Activated CD4-positive, alpha-beta T cell treated with anti-CD3 and anti-CD28 coated beads, Interleukin-2, amount 10 ng/mL, durations not matched to agents 24 days and 14 days (primary cell): ENCODE measurements around the gene HS3ST4. TPM values are rescaled to one million over a fixed set of nuclear protein-coding genes. Genes with fewer than 3 reads are reported as not detected.

Experiments
- DNase-seq: peaks from one replicate; pipeline ENCODE4 v3.0.0; 2022
- H3K27ac Mint-ChIP-seq: one replicate; pipeline ENCODE4 v1.8.0; 2022; ENCODE audit warnings: mild to moderate bottlenecking, mixed read lengths
- H3K27me3 Mint-ChIP-seq: one replicate; pipeline ENCODE4 v1.8.0; 2022; ENCODE audit warnings: mixed read lengths
- H3K36me3 Mint-ChIP-seq: one replicate; pipeline ENCODE4 v1.8.0; 2022; ENCODE audit warnings: low read depth, mild to moderate bottlenecking, mixed read lengths
- H3K4me1 Mint-ChIP-seq: one replicate; pipeline ENCODE4 v1.8.0; 2021; ENCODE audit warnings: mixed read lengths
- H3K4me3 Mint-ChIP-seq: one replicate; pipeline ENCODE4 v1.8.0; 2022; ENCODE audit warnings: mild to moderate bottlenecking, moderate library complexity, mixed read lengths
- H3K9me3 Mint-ChIP-seq: one replicate; pipeline ENCODE4 v1.8.0; 2021; ENCODE audit warnings: mixed read lengths
- intact Hi-C: fragments of 100-400 bp; cut with micrococcal nuclease; formaldehyde crosslinking; loops from one replicate; pipeline ENCODE4 v1.15.1; 2023
- total RNA-seq: library from RNA; stranded (reverse); gene quantifications from 2 replicates; pipeline ENCODE4 v1.2.3, GENCODE V29; 2022

Gene HS3ST4
- total RNA-seq, 1 donor from 2014 or later: not detected

- H3K36me3 Mint-ChIP-seq: no peaks in the 10 kb centered on the region
- no peak overlapping the region for H3K4me3 Mint-ChIP-seq
- no peaks in the 10 kb centered on the region for H3K4me1 Mint-ChIP-seq
- H3K27ac Mint-ChIP-seq: no peak overlapping the region
- intact Hi-C loops: no loop called here
- H3K9me3 Mint-ChIP-seq: no peaks in the 10 kb centered on the region
- no peaks in the 10 kb centered on the region for H3K27me3 Mint-ChIP-seq
- DNase-seq: no peak
These were observed 175.3 kb downstream of the HS3ST4 start for GRCh38 chr16:25867041-25867440.

GRCh38 chr16:25868106-25868505 lies 176.3 kb downstream of the HS3ST4 start:
- no peak for DNase-seq
- Mint-ChIP-seq H3K4me1 (no peaks in the 10 kb centered on the region), H3K4me3 (no peak overlapping the region), H3K36me3 (no peaks in the 10 kb centered on the region), H3K27me3 (no peaks in the 10 kb centered on the region), H3K27ac (no peak overlapping the region), H3K9me3 (no peaks in the 10 kb centered on the region)
- intact Hi-C loops: no loop called here

GRCh38 chr16:25868706-25869370 lies 177.1 kb downstream of the HS3ST4 start:
- H3K27me3 Mint-ChIP-seq: no peaks in the 10 kb centered on the region
- no peak for DNase-seq
- H3K9me3 Mint-ChIP-seq: peaks cover 5% of the 10 kb centered on the region
- H3K36me3 Mint-ChIP-seq: no peaks in the 10 kb centered on the region
- H3K27ac Mint-ChIP-seq: no peak overlapping the region
- H3K4me1 Mint-ChIP-seq: no peaks in the 10 kb centered on the region
- no peak overlapping the region for H3K4me3 Mint-ChIP-seq
- intact Hi-C loops: no loop called here

- intact Hi-C loops: no loop called here
- DNase-seq: no peak
- H3K27me3 Mint-ChIP-seq: no peaks in the 10 kb centered on the region
- no peaks in the 10 kb centered on the region for H3K36me3 Mint-ChIP-seq
- H3K4me3 Mint-ChIP-seq: no peak overlapping the region
- peaks cover 5% of the 10 kb centered on the region for H3K9me3 Mint-ChIP-seq
- H3K27ac Mint-ChIP-seq: no peak overlapping the region
- H3K4me1 Mint-ChIP-seq: no peaks in the 10 kb centered on the region
These were observed 180.8 kb downstream of the HS3ST4 start for GRCh38 chr16:25872369-25873070.

GRCh38 chr16:25874196-25874595 lies 182.4 kb downstream of the HS3ST4 start:
- Mint-ChIP-seq H3K27me3 (no peaks in the 10 kb centered on the region), H3K4me3 (no peak overlapping the region), H3K4me1 (no peaks in the 10 kb centered on the region), H3K36me3 (no peaks in the 10 kb centered on the region), H3K27ac (no peak overlapping the region), H3K9me3 (peaks cover 5% of the 10 kb centered on the region)
- no peak for DNase-seq
- intact Hi-C loops: no loop called here

GRCh38 chr16:25875956-25876598 lies 184.3 kb downstream of the HS3ST4 start:
- H3K4me3 Mint-ChIP-seq: no peak overlapping the region

GRCh38 chr16:25877103-25877502 lies 185.3 kb downstream of the HS3ST4 start:
- DNase-seq: no peak
- Mint-ChIP-seq H3K4me3 (no peak overlapping the region), H3K27me3 (no peaks in the 10 kb centered on the region), H3K4me1 (no peaks in the 10 kb centered on the region), H3K27ac (no peak overlapping the region), H3K9me3 (peaks cover 5% of the 10 kb centered on the region), H3K36me3 (no peaks in the 10 kb centered on the region)
- intact Hi-C loops: no loop called here

More at GRCh38 chr16:25875956-25876598, 184.3 kb downstream of the HS3ST4 start:
- Mint-ChIP-seq H3K27me3 (no peaks in the 10 kb centered on the region), H3K36me3 (no peaks in the 10 kb centered on the region), H3K27ac (no peak overlapping the region), H3K4me1 (no peaks in the 10 kb centered on the region), H3K9me3 (peaks cover 5% of the 10 kb centered on the region)
- no peak for DNase-seq
- intact Hi-C loops: no loop called here

GRCh38 chr16:25886598-25886997 lies 194.8 kb downstream of the HS3ST4 start:
- H3K9me3 Mint-ChIP-seq: peaks cover 11% of the 10 kb centered on the region
- H3K4me3 Mint-ChIP-seq: no peak overlapping the region
- no peaks in the 10 kb centered on the region for H3K4me1 Mint-ChIP-seq
- H3K27me3 Mint-ChIP-seq: no peaks in the 10 kb centered on the region
- intact Hi-C loops: no loop called here
- H3K27ac Mint-ChIP-seq: no peak overlapping the region
- no peak for DNase-seq
- H3K36me3 Mint-ChIP-seq: no peaks in the 10 kb centered on the region

GRCh38 chr16:25888868-25889267 lies 197.1 kb downstream of the HS3ST4 start:
- no peak for DNase-seq
- no peaks in the 10 kb centered on the region for H3K27me3 Mint-ChIP-seq
- no peak overlapping the region for H3K4me3 Mint-ChIP-seq
- no peak overlapping the region for H3K27ac Mint-ChIP-seq
- no peaks in the 10 kb centered on the region for H3K36me3 Mint-ChIP-seq
- H3K4me1 Mint-ChIP-seq: no peaks in the 10 kb centered on the region
- H3K9me3 Mint-ChIP-seq: peaks cover 11% of the 10 kb centered on the region
- intact Hi-C loops: no loop called here

GRCh38 chr16:25893332-25893731 lies 201.6 kb downstream of the HS3ST4 start:
- Mint-ChIP-seq H3K36me3 (no peaks in the 10 kb centered on the region), H3K4me1 (no peaks in the 10 kb centered on the region), H3K9me3 (peaks cover 11% of the 10 kb centered on the region), H3K27ac (no peak overlapping the region), H3K27me3 (no peaks in the 10 kb centered on the region), H3K4me3 (no peak overlapping the region)
- intact Hi-C loops: no loop called here
- DNase-seq: no peak

- intact Hi-C loops: no loop called here
- H3K4me1 Mint-ChIP-seq: no peaks in the 10 kb centered on the region
- no peaks in the 10 kb centered on the region for H3K36me3 Mint-ChIP-seq
- no peak overlapping the region for H3K4me3 Mint-ChIP-seq
- H3K27ac Mint-ChIP-seq: no peak overlapping the region
- no peaks in the 10 kb centered on the region for H3K27me3 Mint-ChIP-seq
- peaks cover 11% of the 10 kb centered on the region for H3K9me3 Mint-ChIP-seq
- no peak for DNase-seq
These were observed 202.3 kb downstream of the HS3ST4 start for GRCh38 chr16:25894093-25894492.

GRCh38 chr16:25895380-25895779 lies 203.6 kb downstream of the HS3ST4 start:
- Mint-ChIP-seq H3K4me1 (no peaks in the 10 kb centered on the region), H3K4me3 (no peak overlapping the region), H3K36me3 (no peaks in the 10 kb centered on the region), H3K9me3 (peaks cover 3% of the 10 kb centered on the region), H3K27ac (no peak overlapping the region), H3K27me3 (no peaks in the 10 kb centered on the region)
- DNase-seq: no peak
- intact Hi-C loops: no loop called here

GRCh38 chr16:25896411-25896810 lies 204.7 kb downstream of the HS3ST4 start:
- H3K4me1 Mint-ChIP-seq: no peaks in the 10 kb centered on the region

GRCh38 chr16:25897702-25898101 lies 205.9 kb downstream of the HS3ST4 start:
- Mint-ChIP-seq H3K4me3 (no peak overlapping the region), H3K4me1 (no peaks in the 10 kb centered on the region), H3K9me3 (no peaks in the 10 kb centered on the region), H3K36me3 (no peaks in the 10 kb centered on the region), H3K27me3 (no peaks in the 10 kb centered on the region), H3K27ac (no peak overlapping the region)
- no peak for DNase-seq
- intact Hi-C loops: no loop called here

More at GRCh38 chr16:25896411-25896810, 204.7 kb downstream of the HS3ST4 start:
- Mint-ChIP-seq H3K27me3 (no peaks in the 10 kb centered on the region), H3K4me3 (no peak overlapping the region), H3K36me3 (no peaks in the 10 kb centered on the region), H3K9me3 (no peaks in the 10 kb centered on the region), H3K27ac (no peak overlapping the region)
- intact Hi-C loops: no loop called here
- DNase-seq: no peak
